IMR-90 (cell line): ENCODE results near the gene CAMKMT. TPM values are rescaled to one million over a fixed set of nuclear protein-coding genes. Genes with fewer than 3 reads are reported as not detected.

ENCODE experiments used
- ATAC-seq: fragments of 200-7000 bp; cut with Tn5 transposase; 2 replicates; pipeline ENCODE4 v1.9.1; 2020; ENCODE audit warnings: low read depth, mild to moderate bottlenecking, moderate library complexity
- BruUV-seq: library from RNA; stranded (reverse); fragments of 400-500 nt; replicated peaks from 2 replicates; lab custom pipeline; 2021; lab: Mats Ljungman, UMichigan
- CTCF ChIA-PET: fragments of 300-600 bp; formaldehyde crosslinking; extraction: SDS; loops from one replicate; lab custom pipeline; 2021; ENCODE audit warnings: antibody characterized with exemption; lab: Yijun Ruan, JAX
- POLR2A ChIA-PET: fragments of 300-600 bp; sonication (Branson Sonifier 250); formaldehyde crosslinking; loops from one replicate; lab custom pipeline; 2022; ENCODE audit warnings: antibody characterized with exemption; ENCODE audit not compliant: unreplicated experiment; lab: Charles Lee
- DNase-seq: peaks from one replicate; pipeline ENCODE4 v3.0.0; 2013
- H2AFZ ChIP-seq: replicated peaks from 2 replicates; pipeline ENCODE3; 2013; ENCODE audit warnings: low read length, mild to moderate bottlenecking; ENCODE audit not compliant: poor library complexity
- H2AK5ac ChIP-seq: 2 replicates; pipeline ENCODE4 v1.6.1; 2013; ENCODE audit warnings: low read depth, low read length, inconsistent platforms
- H2AK9ac ChIP-seq: replicated peaks from 2 replicates; pipeline ENCODE3; 2013; ENCODE audit warnings: mild to moderate bottlenecking, low read depth, low read length, moderate library complexity; ENCODE audit not compliant: poor library complexity
- H2BK120ac ChIP-seq: 2 replicates; pipeline ENCODE4 v1.6.1; 2013; ENCODE audit warnings: low read depth, low read length, inconsistent platforms
- H2BK15ac ChIP-seq: 3 replicates; pipeline ENCODE4 v1.6.1; 2013; ENCODE audit warnings: low read depth, low read length, inconsistent platforms
- H2BK20ac ChIP-seq: 2 replicates; pipeline ENCODE4 v1.6.1; 2013; ENCODE audit warnings: low read depth, mild to moderate bottlenecking, inconsistent platforms, low read length, moderate library complexity
- H2BK5ac ChIP-seq: 2 replicates; pipeline ENCODE4 v1.6.1; 2013; ENCODE audit warnings: mild to moderate bottlenecking, low read depth, low read length, inconsistent platforms; ENCODE audit not compliant: poor library complexity, severe bottlenecking
- H3K14ac ChIP-seq: replicated peaks from 2 replicates; pipeline ENCODE4 v1.6.1; 2013; ENCODE audit warnings: low read depth, low read length, inconsistent platforms
- H3K18ac ChIP-seq: 2 replicates; pipeline ENCODE4 v1.6.1; 2013; ENCODE audit warnings: low read depth, low read length, control low read depth
- H3K23ac ChIP-seq: 2 replicates; pipeline ENCODE4 v1.6.1; 2013; ENCODE audit warnings: low read depth, low read length, inconsistent platforms
- H3K27ac ChIP-seq: 2 replicates; pipeline ENCODE4 v1.5.1; 2013; ENCODE audit warnings: mild to moderate bottlenecking, control low read depth, low read length; ENCODE audit not compliant: insufficient read depth
- H3K27me3 ChIP-seq: 2 replicates; pipeline ENCODE4 v1.6.1; 2013; ENCODE audit warnings: low read length; ENCODE audit not compliant: control insufficient read depth, insufficient read depth
- H3K36me3 ChIP-seq: 2 replicates; pipeline ENCODE4 v1.6.1; 2013; ENCODE audit warnings: low read length, mixed read lengths; ENCODE audit not compliant: control insufficient read depth, insufficient read depth
- H3K4ac ChIP-seq: 2 replicates; pipeline ENCODE4 v1.6.1; 2013; ENCODE audit warnings: low read depth, low read length, inconsistent platforms
- H3K4me1 ChIP-seq: 2 replicates; pipeline ENCODE4 v1.6.1; 2013; ENCODE audit warnings: low read length, mixed read lengths; ENCODE audit not compliant: control insufficient read depth, insufficient read depth
- H3K4me2 ChIP-seq: 2 replicates; pipeline ENCODE4 v1.6.1; 2013; ENCODE audit warnings: low read depth, mild to moderate bottlenecking, control low read depth, low read length, moderate library complexity
- H3K4me3 ChIP-seq: 2 replicates; pipeline ENCODE4 v1.5.1; 2013; ENCODE audit warnings: low read depth, mild to moderate bottlenecking, control low read depth, low read length, moderate library complexity; ENCODE audit not compliant: insufficient read depth
- H3K56ac ChIP-seq: 2 replicates; pipeline ENCODE4 v1.6.1; 2013; ENCODE audit warnings: low read length, inconsistent platforms; ENCODE audit not compliant: insufficient read depth; ENCODE audit errors: extremely low read depth
- H3K79me1 ChIP-seq, 2 experiments: 2 replicates each; pipeline ENCODE4 v1.6.1; 2013; ENCODE audit warnings: low read length in 2 of 2, inconsistent platforms in 1 of 2, low read depth in 1 of 2
- H3K9ac ChIP-seq: 2 replicates; pipeline ENCODE4 v1.6.1; 2013; ENCODE audit warnings: low read depth, low read length, control low read depth
- H3K9me1 ChIP-seq: 2 replicates; pipeline ENCODE4 v1.6.1; 2013; ENCODE audit warnings: low read length, inconsistent platforms; ENCODE audit not compliant: insufficient read depth
- H3K9me3 ChIP-seq: 2 replicates; pipeline ENCODE4 v1.6.1; 2013; ENCODE audit warnings: low read length; ENCODE audit not compliant: control insufficient read depth, insufficient read depth
- H4K20me1 ChIP-seq: 2 replicates; pipeline ENCODE4 v1.6.1; 2013; ENCODE audit warnings: low read length, inconsistent platforms; ENCODE audit not compliant: insufficient read depth
- H4K5ac ChIP-seq: 2 replicates; pipeline ENCODE4 v1.6.1; 2013; ENCODE audit warnings: mild to moderate bottlenecking, low read depth, low read length, control low read depth
- H4K8ac ChIP-seq, 2 experiments: 2 replicates each; pipeline ENCODE4 v1.6.1; 2013; ENCODE audit warnings: low read depth in 2 of 2, low read length in 2 of 2, control low read depth in 1 of 2, inconsistent platforms in 1 of 2
- H4K91ac ChIP-seq: 2 replicates; pipeline ENCODE4 v1.6.1; 2013; ENCODE audit warnings: low read depth, low read length, inconsistent platforms; ENCODE audit not compliant: insufficient read depth
- CEBPB ChIP-seq: IDR thresholded peaks from 2 replicates; pipeline ENCODE4 v1.6.1; 2012; ENCODE audit warnings: low read depth, low read length, improper control_type of control experiment
- MXI1 ChIP-seq: IDR thresholded peaks from 2 replicates; pipeline ENCODE4 v1.6.1; 2012; ENCODE audit warnings: low read depth, mild to moderate bottlenecking, low read length, moderate library complexity, borderline replicate concordance
- WGBS, 2 experiments: methylation state at CpG; one replicate each; pipeline versions ENCODE4 v1.1.5 to v1.1.7; 2013; ENCODE audit warnings: missing lambda C conversion rate in 2 of 2; ENCODE audit not compliant: insufficient read length in 1 of 2; ENCODE audit errors: extremely low coverage in 2 of 2; 5-methylcytosine and 5-hydroxymethylcytosine counted together
- dilution Hi-C: fragments of 300-500 bp; cut with HindIII; formaldehyde crosslinking; loops from one replicate; pipeline ENCODE4 v1.14.3; 2018; ENCODE audit warnings: low sequenced_read_pairs; ENCODE audit not compliant: unreplicated experiment
- in situ Hi-C: fragments of 300-500 bp; cut with MboI; formaldehyde crosslinking; loops from 3 replicates; pipeline ENCODE4 v1.14.3; 2019; ENCODE audit warnings: low sequenced_read_pairs, inconsistent platforms, mixed read lengths
- intact Hi-C: fragments of 100-400 bp; cut with micrococcal nuclease; formaldehyde crosslinking; loops from 2 replicates; pipeline ENCODE4 v1.10.0; 2022
- polyA plus RNA-seq, 3 experiments: library from polyadenylated mRNA; depleted of rRNA; stranded (reverse); fragments of >200 nt; gene quantifications; 2 replicates each; pipeline ENCODE4 v1.2.3, GENCODE V29; 2012; ENCODE audit warnings: low replicate concordance in 1 of 3
- total RNA-seq: library from RNA; depleted of rRNA; stranded (reverse); fragments of >200 nt; gene quantifications from 2 replicates; pipeline ENCODE4 v1.2.3, GENCODE V29; 2012

CAMKMT gene
- total and polyA plus RNA-seq, 2 of the 4 experiments (the other 2 are of a cell fraction) = 4.4 to 6.8 TPM

DNA sequence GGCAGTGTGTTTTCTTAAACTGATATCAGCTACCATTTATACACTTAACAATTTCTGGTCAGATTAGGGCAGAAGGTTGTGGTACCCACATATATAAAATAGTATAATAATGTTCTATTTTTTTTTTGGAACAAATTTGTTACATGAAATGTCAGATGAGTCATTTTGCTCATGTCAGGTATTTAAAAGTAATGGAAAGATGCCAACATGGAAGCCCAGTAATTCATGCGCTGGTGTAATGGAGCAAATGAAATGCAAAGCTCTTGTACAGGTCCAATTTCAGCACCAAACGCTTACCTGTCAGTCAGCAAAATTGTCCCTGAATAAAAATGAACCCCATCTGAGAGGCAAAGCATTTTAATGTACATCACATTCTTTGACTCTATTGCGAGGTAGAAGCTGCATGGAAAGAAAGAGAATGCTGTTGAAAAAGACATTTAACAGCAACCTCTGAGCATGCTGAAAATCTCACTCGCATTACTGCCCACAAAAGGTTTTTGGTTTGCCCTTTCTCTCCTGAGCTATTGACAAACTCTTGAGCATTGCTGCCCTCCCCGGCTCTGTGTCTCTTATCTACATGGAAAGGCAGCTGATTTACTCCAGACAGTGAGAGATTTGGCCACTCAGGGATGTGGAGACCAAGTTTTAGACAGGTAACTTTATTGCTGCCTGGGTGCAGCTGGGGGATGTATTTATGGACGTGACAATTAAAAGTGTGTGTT, 217.5 kb downstream of the CAMKMT start:
- dilution Hi-C loops = no loop called here
- ATAC-seq = no peak

More for the DNA sequence above, 217.5 kb downstream of the CAMKMT start:
- H2AK9ac ChIP-seq = no peak overlapping the region
- H3K4ac ChIP-seq = no peak overlapping the region
- ChIA-PET CTCF (interaction anchor here (0.7 kb wide), 1 partner anchor 11 kb away, joined by 3 read pairs; no protein-coding TSS in a partner anchor), POLR2A (no interaction called here)
- no peaks in the 10 kb centered on the region for H3K27me3 ChIP-seq
- H2BK20ac ChIP-seq = no peak overlapping the region
- in situ Hi-C loops = no loop called here
- H2AFZ ChIP-seq = no peak overlapping the region
- H3K9me3 ChIP-seq = no peaks in the 10 kb centered on the region
- no TSS peak for BruUV-seq
- no peak overlapping the region for H3K23ac ChIP-seq
- H3K9me1 ChIP-seq = no peaks in the 10 kb centered on the region
- no peaks in the 10 kb centered on the region for H4K20me1 ChIP-seq
- H3K36me3 ChIP-seq = no peaks in the 10 kb centered on the region
- H3K27ac ChIP-seq = no peak overlapping the region
- no peak overlapping the region for H3K9ac ChIP-seq
- H3K4me1 ChIP-seq = no peaks in the 10 kb centered on the region; the same call in 1 of the 2 replicates
- H3K79me1 ChIP-seq = no peaks in the 10 kb centered on the region
- intact Hi-C loops = no loop called here
- no peak for DNase-seq
- no peak overlapping the region for H4K5ac ChIP-seq
- no peak overlapping the region for H3K4me2 ChIP-seq
- no CpG with 5 or more reads among the region's 6 CpGs for WGBS, 2 experiments
- H2BK5ac ChIP-seq = no peak overlapping the region
- H4K91ac ChIP-seq = no peak overlapping the region
- no peak overlapping the region for H2AK5ac ChIP-seq
- no peak overlapping the region for H4K8ac ChIP-seq
- H2BK15ac ChIP-seq = no peak overlapping the region
- no peak overlapping the region for H3K14ac ChIP-seq
- H3K18ac ChIP-seq = no peak overlapping the region
- no peak overlapping the region for H3K4me3 ChIP-seq
- TF ChIP-seq MXI1 = no peak
- TF ChIP-seq CEBPB = no peak
- no peak overlapping the region for H2BK120ac ChIP-seq
- no peak overlapping the region for H3K56ac ChIP-seq
